Heart left ventricle (tissue), 16 donors: ENCODE data around the gene UBP1. TPM values are rescaled to one million over a fixed set of nuclear protein-coding genes. Genes with fewer than 3 reads are reported as not detected.
A peak's percentile ranks its signal among the peaks of the same experiment; 100 is the strongest.

ENCODE experiments used
- ATAC-seq, 4 donors: fragments of 200-7000 bp; cut with Tn5 transposase; one replicate each; pipeline ENCODE4 v1.9.1; 2020 to 2022; ENCODE audit warnings: moderate library complexity in 4 of 4, mild to moderate bottlenecking in 3 of 4, moderate number of reproducible peaks in 1 of 4
- DNase-seq, 5 donors: peaks; one replicate each; pipeline ENCODE4 v3.0.0-alpha.2; 2020
- H3K27ac ChIP-seq, 12 donors: fragments of 200-600 bp; sonication (generic) in 4 of 12; one replicate each; pipeline versions ENCODE4 v1.5.0 to v1.8.0; 2016 to 2022; ENCODE audit warnings: mild to moderate bottlenecking in 2 of 12
- H3K27me3 ChIP-seq, 9 donors: fragments of 200-600 bp; sonication (generic) in 2 of 9; one replicate each; pipeline versions ENCODE4 v1.5.1 to v1.8.0; 2016 to 2022; ENCODE audit warnings: mild to moderate bottlenecking in 3 of 9
- H3K36me3 ChIP-seq, 9 donors: fragments of 200-600 bp; sonication (generic) in 2 of 9; one replicate each; pipeline versions ENCODE4 v1.5.0 to v1.8.0; 2018 to 2022; ENCODE audit warnings: mild to moderate bottlenecking in 2 of 9
- H3K4me1 ChIP-seq, 12 donors: fragments of 200-600 bp; sonication (generic) in 4 of 12; one replicate each; pipeline versions ENCODE4 v1.5.0 to v1.8.0; 2016 to 2022; ENCODE audit warnings: mild to moderate bottlenecking in 3 of 12
- H3K4me3 ChIP-seq, 12 donors: fragments of 200-600 bp; sonication (generic) in 4 of 12; one replicate each; pipeline versions ENCODE4 v1.5.0 to v1.8.0; 2017 to 2022; ENCODE audit warnings: mild to moderate bottlenecking in 9 of 12, moderate library complexity in 4 of 12
- H3K9me3 ChIP-seq, 12 donors: fragments of 200-600 bp; sonication (generic) in 4 of 12; one replicate each; pipeline versions ENCODE4 v1.5.0 to v1.8.0; 2016 to 2022; ENCODE audit warnings: mild to moderate bottlenecking in 1 of 12
- CTCF ChIP-seq, 12 donors: fragments of 200-600 bp; sonication (generic) in 4 of 12; IDR thresholded peaks; one replicate each; pipeline versions ENCODE4 v1.5.0 to v1.8.0; 2018 to 2022; ENCODE audit warnings: antibody characterized with exemption in 12 of 12, mild to moderate bottlenecking in 5 of 12
- POLR2A ChIP-seq, 2 donors: fragments of 450-650 bp; IDR thresholded peaks; one replicate each; pipeline ENCODE4 v1.6.1; 2017; ENCODE audit warnings: antibody characterized with exemption in 2 of 2, mild to moderate bottlenecking in 2 of 2, moderate library complexity in 2 of 2
- WGBS, 4 donors: extraction: QIAGEN DNeasy Blood & Tissue Kit in 2 of 4; methylation state at CpG; one replicate each; pipeline versions ENCODE4 v1.1.5 to v1.1.7; 2013 to 2018; 5-methylcytosine and 5-hydroxymethylcytosine counted together
- intact Hi-C, 10 donors: fragments of 100-400 bp; cut with DNase I; formaldehyde crosslinking; loops; one replicate each; pipeline versions ENCODE4 v1.11.1 to v1.14.2; 2022
- polyA plus RNA-seq, 2 donors: library from polyadenylated mRNA; stranded (reverse); fragments of 200-250 nt; gene quantifications; one replicate each; pipeline ENCODE4 v1.2.3, GENCODE V29; 2013
- total RNA-seq, 9 donors: library from RNA; depleted of rRNA in 2 of 9; stranded (reverse); fragments of >200 nt in 2 of 9; fragmentation: NEBNext Ultra II Directional in 3 of 9; extraction: Animal tissue kit (Norgen Biotek cat#: 25700) in 3 of 9; gene quantifications; one replicate each; pipeline versions ENCODE4 v1.1.0 to v1.2.4, GENCODE V29; 2016 to 2023
- donor health status: ischemic (EF 13 %, LVEDD 7.1; RV severe dilation, severe dysfunction).
- donor health status: healthy with polysubstance abuse.
- donor health status: DM: no; HTN: yes; CAD: no.
- donor health status: DM: no; HTN: no; CAD: no.
- donor health status: ischemic (EF 25% LVEDD 6.9; RV normal size, moderate dysfunction).
- donor health status: ischemic (EF 25% LVEDD 5.7; RV mildly dilated, moderate dysfunction).
- donor health status: healthy.
- donor health status: DM: yes; HTN: yes; CAD: no.
- donor health status: ischemic (EF 35%, LVEDD 5.7; RV mildly dilated, moderate dysfunction).
- donor health status: nonischemic (EF 11% LVEDD 7.7; RV severe dilation, severe dysfunction).
- donor health status: DM: yes; HTN: yes; CAD: no.
- donor health status: PGD.
- donor health status: ischemic (EF 29% LVEDD 5.4; RV normal size, mild dysfunction).
- donor health status: nonischemic (EF 23%, LVEDD 6.1; RV moderate dilation, normal function).

UBP1 gene
- total and polyA plus RNA-seq, 11 donors: 11.8 to 53.5 (median 42.0) TPM

GRCh38 chr3:33442190-33442589 is 2.0 kb upstream of the UBP1 start:
- 81 to 98% (median 92%) methylated on average over 4 of the region's 4 CpGs for WGBS, 4 donors
- ATAC-seq: no peak
- peaks cover 5 to 31% (median 24%) of the 10 kb centered on the region in 12 donors for H3K4me1 ChIP-seq
- H3K27me3 ChIP-seq: no peaks in the 10 kb centered on the region
- no peaks in the 10 kb centered on the region for H3K36me3 ChIP-seq
- no peak overlapping the region for H3K4me3 ChIP-seq
- peaks cover 0 to 3% (median 0%) of the 10 kb centered on the region in 12 donors for H3K9me3 ChIP-seq
- peak overlapping the region in 4 of 12 donors; percentile 93 to 100 (median 98) for H3K27ac ChIP-seq
- no peak for DNase-seq
- TF ChIP-seq CTCF (IDR thresholded peaks at IDR 0.05) (no peak), POLR2A (IDR thresholded peaks at IDR 0.05) (no peak)
- intact Hi-C loops: loop anchor here in 2 of 10 donors (5.0 to 10.0 kb wide), 2 partner anchors 275 to 353 kb away; partner anchors contain the start of genes CLASP2 (in 2 of the 2) and PDCD6IP (in 1 of the 2)

- 25 to 31% (median 29%) methylated on average over 25 to 26 of the region's 26 CpGs for WGBS, 4 donors
- DNase-seq (peak in 1 of 5 donors; percentile 75), ATAC-seq (peak in 3 of 4 donors; percentile 3 to 11 (median 4))
- no peaks in the 10 kb centered on the region for H3K36me3 ChIP-seq
- no peaks in the 10 kb centered on the region for H3K9me3 ChIP-seq
- H3K4me3 ChIP-seq: peak overlapping the region; percentile 30 to 97 (median 78)
- H3K27me3 ChIP-seq: no peaks in the 10 kb centered on the region
- H3K27ac ChIP-seq: peak overlapping the region; percentile 93 to 100 (median 97)
- peaks cover 5 to 39% (median 31%) of the 10 kb centered on the region in 12 donors for H3K4me1 ChIP-seq
- no peak for TF ChIP-seq CTCF (IDR thresholded peaks at IDR 0.05)
- TF ChIP-seq POLR2A (IDR thresholded peaks at IDR 0.05): no peak
- intact Hi-C loops: loop anchor here in 2 of 10 donors (2.0 to 10.0 kb wide), 3 partner anchors 97 to 353 kb away; partner anchors contain the start of genes CLASP2 (in 2 of the 2) and PDCD6IP (in 1 of the 2)
Measured at GRCh38 chr3:33441225-33441976, 1.2 kb upstream of the UBP1 start.

GRCh38 chr3:33439546-33440327 is 468 bp downstream of the UBP1 start:
- 0 to 1% (median 0%) methylated on average over 7 to 93 of the region's 93 CpGs for WGBS, 4 donors
- H3K27ac ChIP-seq: peak overlapping the region; percentile 89 to 100 (median 97)
- DNase-seq (peak; percentile 45 to 74 (median 54)), ATAC-seq (peak in 2 of 4 donors; percentile 49 to 55)
- intact Hi-C loops: loop anchor here in 3 of 10 donors (2.0 to 10.0 kb wide), 4 partner anchors 99 to 355 kb away; partner anchors contain the start of genes CLASP2 (in 3 of the 3) and PDCD6IP (in 2 of the 3)
- H3K4me1 ChIP-seq: peaks cover 5 to 54% (median 43%) of the 10 kb centered on the region in 12 donors
- H3K9me3 ChIP-seq: no peaks in the 10 kb centered on the region
- H3K36me3 ChIP-seq: no peaks in the 10 kb centered on the region
- TF ChIP-seq CTCF (IDR thresholded peaks at IDR 0.05) (peak in 8 of 12 donors; percentile 14 to 48 (median 36)), POLR2A (IDR thresholded peaks at IDR 0.05) (no peak)
- H3K4me3 ChIP-seq: peak overlapping the region; percentile 47 to 97 (median 78)
- no peaks in the 10 kb centered on the region for H3K27me3 ChIP-seq
